ENCODE measurements around the gene CAPG. TPM values are rescaled to one million over a fixed set of nuclear protein-coding genes. Genes with fewer than 3 reads are reported as not detected.

CAPG gene
- total and polyA plus RNA-seq, 2 of the 4 experiments (the other 2 are of a cell fraction) = 79.9 to 98.3 TPM

- H3K18ac ChIP-seq (ENCODE audit: low read depth, low read length) = no peak overlapping the region
- no peaks in the 10 kb centered on the region for H3K27me3 ChIP-seq (ENCODE audit: control insufficient read depth, insufficient read depth, low read length)
- ATAC-seq (ENCODE audit: low read depth) (no peak), DNase-seq (no peak)
- 83% methylated on average over 5 of the region's 12 CpGs; no CpG with 5 or more reads in 1 of the 2 experiments for WGBS, 2 experiments (ENCODE audit: extremely low coverage in 2 of 2, insufficient read length in 1 of 2)
- no peak overlapping the region for H3K23ac ChIP-seq (ENCODE audit: low read depth, low read length)
- no peak overlapping the region for H2BK5ac ChIP-seq (ENCODE audit: low read depth, low read length, poor library complexity, severe bottlenecking)
- POLR2A ChIA-PET (ENCODE audit: unreplicated experiment) = interaction anchor here (1.1 to 2.7 kb wide), 2 partner anchors 9 to 110 kb away, joined by 7 to 17 read pairs; partner anchors contain the start of gene MAT2A
- H3K4me1 ChIP-seq (ENCODE audit: control insufficient read depth, insufficient read depth, low read length) = peaks cover 16% of the 10 kb centered on the region
- H3K56ac ChIP-seq (ENCODE audit: extremely low read depth, insufficient read depth, low read length) = no peak overlapping the region
- H3K36me3 ChIP-seq (ENCODE audit: control insufficient read depth, insufficient read depth, low read length) = no peaks in the 10 kb centered on the region
- H2BK120ac ChIP-seq (ENCODE audit: low read depth, low read length) = peak overlapping the region; percentile 6; the same call in 1 of the 2 replicates
- no peaks in the 10 kb centered on the region for H3K9me3 ChIP-seq (ENCODE audit: control insufficient read depth, insufficient read depth, low read length)
- H3K9me1 ChIP-seq (ENCODE audit: insufficient read depth, low read length) = no peaks in the 10 kb centered on the region; the same call in 1 of the 2 replicates
- H3K79me1 ChIP-seq (ENCODE audit: low read depth in 1 of 2, low read length in 2 of 2) = no peaks in the 10 kb centered on the region
- H2AFZ ChIP-seq (replicated peaks; ENCODE audit: low read length, poor library complexity) = peak overlapping the region; percentile 66
- no peak overlapping the region for H3K14ac ChIP-seq (replicated peaks; ENCODE audit: low read depth, low read length)
- intact Hi-C loops (cut with micrococcal nuclease) = no loop called here
- peak overlapping the region; percentile 48; the same call in 1 of the 2 replicates for H4K91ac ChIP-seq (ENCODE audit: insufficient read depth, low read depth, low read length)
- 0 out of 4 replicates have a peak overlapping the region, but pooled peaks of 1 of the 2 experiments have one; percentile 33 for H4K8ac ChIP-seq (ENCODE audit: low read depth in 2 of 2, low read length in 2 of 2)
- no peak overlapping the region for H2BK20ac ChIP-seq (ENCODE audit: low read depth, low read length)
- dilution Hi-C loops (cut with HindIII; ENCODE audit: low sequenced_read_pairs, unreplicated experiment) = no loop called here
- in situ Hi-C loops (cut with MboI; ENCODE audit: low sequenced_read_pairs) = no loop called here
- H4K5ac ChIP-seq (ENCODE audit: low read depth, low read length) = no peak overlapping the region
- H4K20me1 ChIP-seq (ENCODE audit: insufficient read depth, low read length) = no peaks in the 10 kb centered on the region
- H3K9ac ChIP-seq (ENCODE audit: low read depth, low read length) = no peak overlapping the region
- H3K4me3 ChIP-seq (ENCODE audit: insufficient read depth, low read depth, low read length) = no peak overlapping the region
- peak overlapping the region; percentile 63; the same call in 1 of the 2 replicates for H2AK5ac ChIP-seq (ENCODE audit: low read depth, low read length)
- H2AK9ac ChIP-seq (replicated peaks; ENCODE audit: low read depth, low read length, poor library complexity) = no peak overlapping the region
- TF ChIP-seq MAZ (IDR thresholded peaks at IDR 0.05; ENCODE audit: borderline replicate concordance, low read depth, low read length) (no peak), RCOR1 (IDR thresholded peaks at IDR 0.05; ENCODE audit: insufficient replicate concordance, low read length) (no peak), CTCF (conservative IDR thresholded peaks at IDR 0.05; ENCODE audit: low read depth, low read length) (no peak), BHLHE40 (IDR thresholded peaks at IDR 0.05; ENCODE audit: low read depth, low read length) (no peak), CEBPB (IDR thresholded peaks at IDR 0.05; ENCODE audit: low read depth, low read length) (no peak), RFX5 (IDR thresholded peaks at IDR 0.05; ENCODE audit: low read depth, low read length) (no peak), FOS (IDR thresholded peaks at IDR 0.05; ENCODE audit: low read depth, low read length) (no peak), MXI1 (IDR thresholded peaks at IDR 0.05; ENCODE audit: borderline replicate concordance, low read depth, low read length) (no peak), NFE2L2 (IDR thresholded peaks at IDR 0.05; ENCODE audit: low read depth, low read length) (no peak), CHD1 (IDR thresholded peaks at IDR 0.05; ENCODE audit: low read depth, low read length) (no peak), POLR2A (IDR thresholded peaks at IDR 0.05; ENCODE audit: low read depth, low read length) (no peak), RAD21 (IDR thresholded peaks at IDR 0.05; ENCODE audit: low read length) (no peak), SMC3 (IDR thresholded peaks at IDR 0.05; ENCODE audit: low read depth, low read length) (no peak)
- TF ChIP-seq, protein P1, sequence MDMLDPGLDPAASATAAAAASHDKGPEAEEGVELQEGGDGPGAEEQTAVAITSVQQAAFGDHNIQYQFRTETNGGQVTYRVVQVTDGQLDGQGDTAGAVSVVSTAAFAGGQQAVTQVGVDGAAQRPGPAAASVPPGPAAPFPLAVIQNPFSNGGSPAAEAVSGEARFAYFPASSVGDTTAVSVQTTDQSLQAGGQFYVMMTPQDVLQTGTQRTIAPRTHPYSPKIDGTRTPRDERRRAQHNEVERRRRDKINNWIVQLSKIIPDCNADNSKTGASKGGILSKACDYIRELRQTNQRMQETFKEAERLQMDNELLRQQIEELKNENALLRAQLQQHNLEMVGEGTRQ (IDR thresholded peaks at IDR 0.05; ENCODE audit: low read depth, low read length) = no peak
- TF ChIP-seq, protein P2, sequence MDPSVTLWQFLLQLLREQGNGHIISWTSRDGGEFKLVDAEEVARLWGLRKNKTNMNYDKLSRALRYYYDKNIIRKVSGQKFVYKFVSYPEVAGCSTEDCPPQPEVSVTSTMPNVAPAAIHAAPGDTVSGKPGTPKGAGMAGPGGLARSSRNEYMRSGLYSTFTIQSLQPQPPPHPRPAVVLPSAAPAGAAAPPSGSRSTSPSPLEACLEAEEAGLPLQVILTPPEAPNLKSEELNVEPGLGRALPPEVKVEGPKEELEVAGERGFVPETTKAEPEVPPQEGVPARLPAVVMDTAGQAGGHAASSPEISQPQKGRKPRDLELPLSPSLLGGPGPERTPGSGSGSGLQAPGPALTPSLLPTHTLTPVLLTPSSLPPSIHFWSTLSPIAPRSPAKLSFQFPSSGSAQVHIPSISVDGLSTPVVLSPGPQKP (IDR thresholded peaks at IDR 0.05; ENCODE audit: borderline replicate concordance, low read depth, low read length) = no peak
- no TSS peak for BruUV-seq (replicated peaks)
- H3K4me2 ChIP-seq (ENCODE audit: low read depth, low read length) = no peak overlapping the region
- CTCF ChIA-PET = interaction anchor here (2.5 kb wide), 1 partner anchor 110 kb away, joined by 7 read pairs; the partner anchor contains the start of gene MAT2A
- H3K4ac ChIP-seq (ENCODE audit: low read depth, low read length) = peak overlapping the region; percentile 15; the same call in 1 of the 2 replicates
- H2BK15ac ChIP-seq (ENCODE audit: low read depth, low read length) = no peak overlapping the region
- H3K27ac ChIP-seq (ENCODE audit: insufficient read depth, low read length) = no peak overlapping the region
Observed at GRCh38 chr2:85429213-85429923, 19.2 kb upstream of the CAPG start.

All from IMR-90 (cell line).